K562 (cell line): ENCODE data around the gene CGB8. TPM values are rescaled to one million over a fixed set of nuclear protein-coding genes. Genes with fewer than 3 reads are reported as not detected.
"Not testable (repeated sequence)": the region's sequence is repeated elsewhere in the genome, so short reads cannot be mapped to it uniquely, and the experiment has no call there.

Experiments used
- ATF2 ChIP-seq: sonication (generic); formaldehyde crosslinking; IDR thresholded peaks from 2 replicates; pipeline ENCODE4 v1.8.1; 2022; ENCODE audit warnings: missing genetic modification reagents
- E2F6 ChIP-seq, 2 experiments: IDR thresholded peaks; 2 replicates each; pipeline ENCODE4 v1.6.1; 2011; ENCODE audit warnings: borderline replicate concordance in 1 of 2, control low read depth in 1 of 2, low read depth in 1 of 2, low read length in 1 of 2, mild to moderate bottlenecking in 1 of 2, mixed read lengths in 1 of 2, moderate library complexity in 1 of 2; ENCODE audit not compliant: insufficient read depth in 1 of 2, insufficient read length in 1 of 2, poor library complexity in 1 of 2, severe bottlenecking in 1 of 2; ENCODE audit errors: extremely low read depth in 1 of 2
- LCOR ChIP-seq: sonication (generic); formaldehyde crosslinking; IDR thresholded peaks from 2 replicates; pipeline ENCODE4 v1.8.0; 2022; ENCODE audit warnings: mild to moderate bottlenecking, missing genetic modification reagents
- MAX ChIP-seq: sonication (generic); formaldehyde crosslinking; IDR thresholded peaks from 2 replicates; pipeline ENCODE4 v1.9.0; 2022; ENCODE audit warnings: mild to moderate bottlenecking, missing genetic modification reagents
- MAZ ChIP-seq, 2 experiments: fragments of 450-650 bp in 1 of 2; sonication (generic) in 1 of 2; formaldehyde crosslinking; IDR thresholded peaks in 1 of 2; conservative IDR thresholded peaks in 1 of 2; 2 replicates each; pipeline versions ENCODE4 v1.4.0 to v1.5.0; 2020; ENCODE audit warnings: mild to moderate bottlenecking in 1 of 2, missing genetic modification reagents in 1 of 2
- NR2C2 ChIP-seq, 2 experiments: fragments of 200-800 bp in 1 of 2; sonication (Bioruptor generic) in 1 of 2; sonication (generic) in 1 of 2; formaldehyde crosslinking in 1 of 2; IDR thresholded peaks; 2 replicates each; pipeline versions ENCODE4 v1.6.1 to v1.8.0; 2016 to 2022; ENCODE audit warnings: mild to moderate bottlenecking in 1 of 2, missing compliant biosample characterization in 1 of 2, missing genetic modification characterization in 1 of 2, missing genetic modification reagents in 1 of 2
- RAD21 ChIP-seq, 2 experiments: fragments of 250-450 bp in 1 of 2; fragments of 450-650 bp in 1 of 2; sonication (Bioruptor Pico) in 1 of 2; formaldehyde crosslinking in 1 of 2; IDR thresholded peaks in 1 of 2; conservative IDR thresholded peaks in 1 of 2; 2 replicates each; pipeline versions ENCODE4 v1.4.0 to v1.8.0; 2020 to 2022; ENCODE audit warnings: mild to moderate bottlenecking in 2 of 2, moderate library complexity in 1 of 2
- REST ChIP-seq, 2 experiments: fragments of 450-650 bp; formaldehyde crosslinking in 1 of 2; IDR thresholded peaks; 2 replicates each; pipeline versions ENCODE4 v1.4.0 to v1.6.1; 2014 to 2020; ENCODE audit warnings: mild to moderate bottlenecking in 2 of 2, borderline replicate concordance in 1 of 2, low read depth in 1 of 2
- SRF ChIP-seq, 2 experiments: fragments of 250-450, 450-650 bp in 1 of 2; sonication (Bioruptor Pico) in 1 of 2; sonication (generic) in 1 of 2; formaldehyde crosslinking; IDR thresholded peaks; 2 replicates each; pipeline versions ENCODE4 v1.5.0 to v1.5.1; 2020 to 2022; ENCODE audit warnings: mild to moderate bottlenecking in 1 of 2, missing genetic modification reagents in 1 of 2
- TFAP4 ChIP-seq: sonication (generic); formaldehyde crosslinking; IDR thresholded peaks from 2 replicates; pipeline ENCODE4 v1.8.0; 2022; ENCODE audit warnings: missing genetic modification reagents, mild to moderate bottlenecking, moderate library complexity, borderline replicate concordance
- ZBTB17 ChIP-seq: fragments of 450-650 bp; formaldehyde crosslinking; IDR thresholded peaks from 2 replicates; pipeline ENCODE4 v1.4.0; 2020; ENCODE audit warnings: mild to moderate bottlenecking
- polyA plus RNA-seq, 8 experiments: library from polyadenylated mRNA; depleted of rRNA in 4 of 8; stranded (reverse) in 5 of 8; unstranded in 3 of 8; fragments of >200 nt; fragmentation: Nextera tagmentation in 2 of 8; fragmentation: Illumina TruSeq in 1 of 8; extraction: Ambion mirVana in 2 of 8; extraction: Trizol in 1 of 8; gene quantifications; 2 replicates each; pipeline versions ENCODE4 v1.2.1 to v1.2.3, GENCODE V29; 2011 to 2014; ENCODE audit warnings: inconsistent platforms in 1 of 8, missing spikeins in 1 of 8
- total RNA-seq, 7 experiments: library from RNA; depleted of rRNA in 6 of 7; stranded (reverse); fragments of >200 nt in 6 of 7; fragmentation: Illumina TruSeq in 2 of 7; extraction: Trizol in 2 of 7; gene quantifications; 2 replicates each; pipeline versions ENCODE4 v1.2.1 to v1.2.3, GENCODE V29; 2011 to 2021; ENCODE audit warnings: low replicate concordance in 1 of 7

CGB8 gene
- total and polyA plus RNA-seq, 9 of the 15 experiments (the other 6 are each of a cell fraction or from before 2014, with no cell fraction given) = not detected

GRCh38 chr19:49031642-49032301 is 17.1 kb downstream of the CGB8 start, which contains the start of gene CGB2 (continued):
- TF ChIP-seq REST (IDR thresholded peaks at IDR 0.05; ENCODE audit: borderline replicate concordance) (peak; percentile 52), MAX (peak; percentile 34; the same call in 1 of the 2 replicates), MAZ (CRISPR knock-in tag; conservative IDR thresholded peaks at IDR 0.05 in 1 of 2, IDR thresholded peaks at IDR 0.05 in 1 of 2) (peak in 1 of 2 experiments; percentile 67; a peak in 2 of 4 replicates), TFAP4 (CRISPR knock-in tag) (peak; percentile 45; the same call in 1 of the 2 replicates), LCOR (CRISPR knock-in tag) (0 out of 2 replicates have a peak, but pooled peaks have one; percentile 20), RAD21 (CRISPR knock-in tag; conservative IDR thresholded peaks at IDR 0.05 in 1 of 2, IDR thresholded peaks at IDR 0.05 in 1 of 2) (peak; percentile 16 to 60; a peak in 2 of 4 replicates), SRF (CRISPR knock-in tag; IDR thresholded peaks at IDR 0.05) (0 out of 4 replicates have a peak, but pooled peaks of 1 of the 2 experiments have one; percentile 15), ATF2 (peak; percentile 67; the same call in 1 of the 2 replicates), ZBTB17 (CRISPR knock-in tag) (peak; percentile 34; the same call in 1 of the 2 replicates), NR2C2 (CRISPR knock-in tag; IDR thresholded peaks at IDR 0.05) (peak; percentile 74), NR2C2 (tag; IDR thresholded peaks at IDR 0.05) (peak; percentile 83), E2F6 (IDR thresholded peaks at IDR 0.05; ENCODE audit: borderline replicate concordance in 1 of 2, extremely low read depth in 1 of 2, insufficient read depth in 1 of 2, insufficient read length in 1 of 2, low read depth in 1 of 2, low read length in 1 of 2, poor library complexity in 1 of 2, severe bottlenecking in 1 of 2) (peak in 1 of 2 experiments; percentile 44)
- TF ChIP-seq REST (CRISPR knock-in tag; IDR thresholded peaks at IDR 0.05; ENCODE audit: low read depth) = not testable (repeated sequence)
